HG03196 (cell line): ENCODE data around the gene RBP2.
A peak's percentile ranks its signal among the peaks of the same experiment; 100 is the strongest.
"Not testable (repeated sequence)": the region's sequence is repeated elsewhere in the genome, so short reads cannot be mapped to it uniquely, and the experiment has no call there.

Experiments
- ATAC-seq: cut with Tn5 transposase; IDR thresholded peaks from one replicate; pipeline ENCODE4 v1.9.1; 2021; ENCODE audit not compliant: unreplicated experiment

Gene RBP2

GRCh38 chr3:139444446-139444845, 31.9 kb downstream of the RBP2 start:
- ATAC-seq, result no peak

GRCh38 chr3:139443186-139443585, 33.1 kb downstream of the RBP2 start:
- ATAC-seq, result no peak

GRCh38 chr3:139441656-139442055, 34.7 kb downstream of the RBP2 start:
- no peak for ATAC-seq

GRCh38 chr3:139440639-139441556, 35.4 kb downstream of the RBP2 start:
- no peak for ATAC-seq

GRCh38 chr3:139439278-139439677, 37.0 kb downstream of the RBP2 start:
- no peak for ATAC-seq

GRCh38 chr3:139434764-139435307, 41.5 kb downstream of the RBP2 start:
- no peak for ATAC-seq

GRCh38 chr3:139434228-139434627, 42.1 kb downstream of the RBP2 start:
- no peak for ATAC-seq

GRCh38 chr3:139433089-139433488, 43.2 kb downstream of the RBP2 start:
- no peak for ATAC-seq

- no peak for ATAC-seq
Observed at GRCh38 chr3:139430493-139430892, 45.8 kb downstream of the RBP2 start.

- peak; percentile 69 for ATAC-seq
Observed at GRCh38 chr3:139427283-139428060, 48.8 kb downstream of the RBP2 start.

- no peak for ATAC-seq
Observed at GRCh38 chr3:139425745-139426400, 50.4 kb downstream of the RBP2 start.

GRCh38 chr3:139423232-139423631, 53.1 kb downstream of the RBP2 start:
- no peak for ATAC-seq

GRCh38 chr3:139421460-139421859, 54.9 kb downstream of the RBP2 start:
- ATAC-seq, result no peak

- no peak for ATAC-seq
Observed at GRCh38 chr3:139421040-139421439, 55.3 kb downstream of the RBP2 start.

- ATAC-seq, result no peak
Observed at GRCh38 chr3:139418144-139418543, 58.2 kb downstream of the RBP2 start.

GRCh38 chr3:139416275-139416674, 60.0 kb downstream of the RBP2 start:
- ATAC-seq, result no peak

- ATAC-seq, result no peak
Observed at GRCh38 chr3:139414608-139415224, 61.6 kb downstream of the RBP2 start.

- ATAC-seq, result not testable (repeated sequence)
Observed at GRCh38 chr3:139412891-139413290, 63.4 kb downstream of the RBP2 start.
